NCI-H774 (cell line): ENCODE results near the gene MACC1.
"Not testable (repeated sequence)": the region's sequence is repeated elsewhere in the genome, so short reads cannot be mapped to it uniquely, and the experiment has no call there.

Experiments
- DNase-seq: peaks from one replicate; lab custom pipeline; 2025; lab: John Stamatoyannopoulos, UW

Gene MACC1

DNA sequence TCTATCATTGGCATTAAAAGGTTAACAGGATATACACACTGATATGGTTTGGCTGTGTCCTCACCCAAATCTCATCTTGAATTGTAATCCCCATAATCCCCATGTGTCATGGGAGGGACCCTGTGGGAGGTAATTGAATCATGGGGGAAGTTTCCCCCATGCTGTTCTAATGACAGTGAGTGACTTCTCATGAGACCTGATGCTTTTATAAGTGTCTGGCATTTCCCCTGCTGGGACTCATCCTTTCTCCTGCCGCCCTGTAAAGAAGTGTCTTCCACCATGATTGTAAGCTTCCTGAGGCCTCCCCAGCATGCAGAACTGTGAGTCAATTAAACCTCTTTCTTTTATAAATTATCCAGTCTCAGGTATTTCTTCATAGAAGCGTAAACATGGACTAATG lies 9.4 kb downstream of the MACC1 start:
- not testable (repeated sequence) for DNase-seq

DNA sequence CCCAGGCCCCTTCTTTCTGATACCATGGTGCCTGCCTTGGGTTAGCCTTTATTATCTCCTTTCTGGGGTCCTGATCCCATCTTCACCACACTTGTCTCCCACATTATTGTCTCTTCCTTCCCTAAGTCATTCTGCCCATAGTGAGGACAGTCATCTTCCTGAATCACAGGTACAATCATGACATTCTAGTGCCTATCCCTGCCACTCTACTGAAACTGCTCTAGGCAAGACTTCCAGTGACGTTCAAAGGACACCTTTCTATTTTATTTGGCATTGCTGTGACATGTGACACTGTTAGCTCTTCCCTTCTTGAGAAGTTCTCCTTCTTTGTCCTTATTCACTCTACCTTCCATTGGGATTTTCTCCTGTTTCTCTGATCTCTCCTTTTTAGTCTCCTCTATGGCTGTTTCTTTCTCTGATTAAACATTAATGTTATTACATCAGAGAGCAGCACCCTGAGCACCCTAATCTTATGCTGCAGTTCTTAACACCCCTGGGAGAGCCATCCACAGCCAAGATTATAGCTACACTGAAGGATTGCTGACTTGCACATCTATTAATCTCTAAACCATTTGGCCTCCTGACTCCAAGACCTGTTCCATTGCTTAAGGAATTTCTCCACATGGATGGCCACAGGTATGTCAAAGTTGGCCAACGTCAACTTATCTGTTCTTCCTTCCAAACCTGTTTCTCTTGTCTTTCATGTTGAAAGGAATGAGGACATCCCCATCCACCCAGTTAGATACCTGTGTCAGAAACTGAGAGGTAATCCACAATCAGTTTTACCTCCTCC lies 10.9 kb downstream of the MACC1 start:
- no peak for DNase-seq

DNA sequence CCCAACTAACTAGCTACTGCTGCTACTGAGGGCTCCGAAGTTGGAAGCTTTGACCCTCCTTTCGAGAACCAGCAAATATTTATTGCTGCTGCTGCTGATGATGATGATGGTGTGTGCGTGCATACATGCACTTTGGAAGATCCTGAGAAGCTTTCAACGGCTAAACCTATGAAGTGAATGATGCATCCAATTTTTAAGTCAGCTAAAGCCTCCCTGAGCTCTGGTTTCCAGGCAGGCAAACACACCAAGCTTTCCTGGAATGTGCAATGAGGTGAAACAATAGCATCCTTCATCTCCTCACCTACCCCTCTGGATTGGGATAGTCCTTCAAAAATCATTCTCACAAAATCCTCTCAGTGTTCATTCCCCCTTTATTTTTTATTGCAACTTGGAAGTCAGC lies 13.9 kb downstream of the MACC1 start:
- no peak for DNase-seq

DNA sequence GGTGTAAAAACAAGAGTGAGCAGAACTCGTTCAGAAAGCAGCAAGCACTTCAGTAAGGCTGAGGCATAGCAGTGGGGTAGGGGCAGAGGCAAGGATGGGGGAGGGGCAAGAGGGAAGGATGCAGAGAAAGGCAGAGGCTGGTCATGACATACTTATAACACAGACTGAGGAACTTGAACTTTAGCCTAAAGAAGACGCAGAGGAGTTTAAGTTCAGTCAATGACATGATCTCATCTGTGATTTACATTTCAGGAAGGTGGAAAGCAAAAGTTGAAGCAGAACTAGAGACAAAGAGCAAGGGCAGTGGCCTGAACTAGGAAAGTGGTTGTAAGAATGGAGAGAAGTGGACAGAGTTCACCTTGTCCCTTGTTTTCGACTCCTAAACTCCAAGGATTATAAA lies 15.8 kb downstream of the MACC1 start:
- no peak for DNase-seq

DNA sequence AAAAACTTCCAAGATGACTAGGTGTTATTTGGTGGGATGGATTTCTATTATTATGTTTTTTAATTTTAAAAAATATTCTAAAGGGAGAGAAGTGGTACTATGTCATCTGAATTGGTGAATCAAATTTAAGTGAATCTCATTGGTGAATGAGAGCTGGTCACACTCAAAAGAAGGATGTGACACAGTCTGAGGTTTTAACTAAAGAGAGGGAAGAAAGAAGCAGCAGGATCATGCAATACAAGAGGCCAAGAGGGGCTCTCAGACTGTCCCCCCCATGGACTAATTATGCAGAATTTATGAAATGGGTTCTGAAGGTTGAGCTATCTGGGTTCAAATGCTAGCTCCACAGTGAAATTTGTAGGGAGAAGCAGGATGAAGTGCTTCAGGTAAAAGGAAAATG lies 16.2 kb downstream of the MACC1 start:
- DNase-seq: no peak

DNA sequence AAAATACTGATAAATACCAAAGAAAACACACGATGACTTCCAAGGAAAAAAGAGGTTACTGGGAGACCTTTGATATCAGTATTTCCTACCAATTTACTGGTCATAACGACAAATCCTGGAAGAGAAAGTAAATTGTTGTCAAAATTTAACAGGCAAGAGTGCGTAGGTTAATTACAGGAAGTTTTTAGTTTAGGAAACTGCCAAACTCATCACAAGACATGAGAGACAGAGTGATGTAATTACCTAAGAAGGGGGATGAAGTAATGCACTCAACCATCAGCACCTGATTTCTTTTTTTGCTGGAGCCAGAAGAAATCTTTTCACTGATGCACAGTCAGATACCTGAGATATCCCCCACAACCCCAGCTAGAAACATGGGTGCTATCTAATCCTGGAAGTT lies 16.8 kb downstream of the MACC1 start:
- no peak for DNase-seq

DNA sequence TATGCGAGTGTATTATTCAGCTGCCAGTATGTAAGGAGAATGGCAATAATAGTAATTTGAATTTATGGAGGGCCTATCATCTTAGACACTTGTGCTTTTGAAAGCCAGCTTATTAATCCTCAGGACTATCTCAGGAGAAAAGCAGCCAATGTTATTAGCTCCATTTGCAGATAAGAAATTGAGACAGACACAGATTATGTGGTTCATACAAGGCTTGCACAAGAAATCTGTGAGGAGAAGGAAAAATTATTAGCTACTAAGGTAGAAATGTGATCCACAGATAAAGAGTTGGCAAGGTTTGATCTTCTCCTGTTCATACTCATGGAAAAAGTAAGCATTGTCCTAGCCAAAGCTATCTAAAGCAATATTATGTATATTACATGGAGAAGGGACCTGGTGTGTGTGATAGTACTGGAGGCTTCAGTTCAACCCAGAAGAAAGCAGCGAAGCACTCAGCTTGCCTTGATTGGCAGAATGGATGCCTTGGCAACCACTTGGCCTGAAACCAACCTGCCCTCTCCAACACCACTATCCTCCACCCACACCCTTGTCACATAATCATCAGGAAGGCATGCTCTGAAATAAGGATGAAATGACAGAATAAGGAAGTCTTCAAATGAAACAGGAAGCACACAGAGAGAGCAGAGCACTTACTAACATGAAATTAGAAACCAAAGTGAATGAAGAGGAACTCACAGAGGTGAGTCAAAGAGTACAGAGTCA lies 18.0 kb downstream of the MACC1 start:
- DNase-seq: peak; percentile 42

DNA sequence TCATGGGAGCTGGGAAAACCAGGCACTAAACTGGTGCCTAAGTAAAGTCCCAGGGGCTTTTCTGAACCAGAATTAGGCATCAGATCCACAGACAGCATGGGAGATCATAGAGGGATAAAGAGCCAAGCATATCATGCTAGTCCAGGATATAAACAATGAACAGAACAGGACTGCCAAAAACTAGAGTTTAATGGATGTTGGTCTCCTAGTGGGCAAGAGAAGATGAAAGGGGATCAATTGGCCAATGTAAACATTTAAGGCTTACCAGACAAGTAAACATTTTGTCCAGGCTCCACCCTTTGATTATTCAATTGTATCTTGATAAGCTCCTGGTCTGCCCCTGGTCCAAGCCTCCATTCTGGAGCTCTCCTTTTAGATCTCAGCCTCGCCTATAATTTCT lies 18.9 kb downstream of the MACC1 start:
- DNase-seq: no peak

DNA sequence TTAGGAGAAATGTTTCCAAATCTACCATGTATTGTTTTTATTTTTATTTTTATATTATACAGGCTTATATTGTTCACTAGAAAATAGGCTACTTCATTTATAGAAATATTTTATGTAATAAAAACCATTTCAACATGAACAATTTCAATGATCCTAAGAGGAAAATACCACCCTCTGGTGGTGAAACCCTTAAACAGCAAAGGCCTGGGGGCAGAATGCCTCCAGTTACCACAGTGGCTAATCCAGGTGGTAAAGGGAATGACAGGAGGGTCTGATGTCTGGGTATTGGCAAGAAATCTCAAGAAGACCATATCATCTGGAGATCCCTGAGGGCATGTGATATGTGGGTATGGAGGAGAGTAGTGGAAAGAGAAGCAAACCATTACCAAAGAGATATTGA lies 19.3 kb downstream of the MACC1 start:
- no peak for DNase-seq

DNA sequence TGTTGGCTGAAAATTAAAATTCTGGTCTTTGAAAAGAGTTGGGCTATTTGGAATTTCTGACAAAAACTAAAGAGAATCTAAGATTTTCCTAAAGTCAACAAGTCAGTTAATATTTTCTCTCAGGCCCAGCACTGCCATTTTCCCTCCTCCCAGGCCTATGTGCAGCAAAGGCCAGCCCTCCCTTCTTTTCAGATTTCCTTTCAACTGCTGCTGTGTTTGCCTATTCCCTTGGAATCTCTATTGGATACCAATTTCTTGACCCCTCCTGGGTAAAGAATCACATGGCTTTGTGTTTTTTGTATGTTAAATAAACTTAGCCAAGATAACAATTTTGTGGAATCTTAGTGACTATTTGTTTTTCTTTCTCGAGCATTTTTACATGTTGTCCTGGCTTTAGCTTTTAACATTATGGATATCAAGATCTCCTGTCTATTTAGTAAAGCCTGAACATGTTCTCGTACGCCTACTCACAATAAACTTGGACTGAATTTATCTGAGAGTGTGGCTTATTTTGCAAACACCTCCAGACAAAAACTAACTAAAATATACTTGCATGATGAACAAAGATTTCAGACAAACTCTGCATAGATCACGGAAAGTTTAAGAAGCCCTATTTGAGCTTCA lies 19.9 kb downstream of the MACC1 start:
- DNase-seq: no peak

DNA sequence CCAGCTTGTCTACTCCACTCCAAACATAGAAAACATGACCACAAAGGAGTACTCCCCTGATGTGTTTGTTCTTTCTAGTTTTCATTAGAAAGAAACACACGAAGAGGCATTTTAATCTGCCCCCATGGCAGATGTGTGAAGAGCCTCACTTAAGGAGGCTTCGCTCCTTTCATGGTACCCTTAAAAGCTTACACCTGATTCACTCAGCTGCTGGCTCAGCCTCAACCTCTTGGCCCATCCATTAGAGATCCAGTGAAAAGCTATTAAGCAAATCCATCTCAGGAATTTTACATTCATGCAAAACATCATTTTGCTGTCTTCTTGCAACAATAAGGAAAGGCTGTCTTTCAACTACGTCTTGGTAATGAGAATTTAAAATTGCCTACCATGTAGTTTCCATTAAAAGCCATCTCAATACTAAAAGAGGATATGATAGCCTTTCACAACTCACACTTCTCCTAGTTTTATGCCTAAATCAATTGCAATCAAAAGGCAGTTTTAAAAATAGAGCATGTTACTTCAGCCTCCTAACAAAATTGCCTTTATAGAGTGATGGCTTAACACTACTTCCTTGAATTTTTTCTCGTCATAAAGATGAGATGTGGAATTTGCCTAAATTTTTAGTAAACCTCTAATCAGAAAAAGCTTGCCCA lies 22.7 kb downstream of the MACC1 start:
- DNase-seq: no peak

DNA sequence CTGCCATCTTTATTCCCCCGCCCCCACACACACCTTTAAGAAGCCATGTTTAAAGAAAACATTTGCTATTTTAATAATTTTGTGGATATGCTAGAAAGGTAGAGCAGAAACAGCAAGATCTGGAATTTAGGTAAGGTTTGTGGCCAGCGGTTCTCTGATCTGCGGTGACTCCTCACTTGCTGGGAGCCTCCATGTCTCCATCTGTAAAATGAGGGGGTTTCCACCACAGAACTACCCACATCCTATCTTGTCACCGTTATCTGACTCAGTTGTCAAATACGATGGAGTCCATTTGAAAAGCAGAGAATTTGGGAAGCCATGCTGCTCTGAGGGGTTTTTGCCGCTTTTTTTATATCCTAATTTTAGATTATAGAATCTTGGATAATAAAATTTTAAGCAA lies 23.3 kb downstream of the MACC1 start:
- no peak for DNase-seq

DNA sequence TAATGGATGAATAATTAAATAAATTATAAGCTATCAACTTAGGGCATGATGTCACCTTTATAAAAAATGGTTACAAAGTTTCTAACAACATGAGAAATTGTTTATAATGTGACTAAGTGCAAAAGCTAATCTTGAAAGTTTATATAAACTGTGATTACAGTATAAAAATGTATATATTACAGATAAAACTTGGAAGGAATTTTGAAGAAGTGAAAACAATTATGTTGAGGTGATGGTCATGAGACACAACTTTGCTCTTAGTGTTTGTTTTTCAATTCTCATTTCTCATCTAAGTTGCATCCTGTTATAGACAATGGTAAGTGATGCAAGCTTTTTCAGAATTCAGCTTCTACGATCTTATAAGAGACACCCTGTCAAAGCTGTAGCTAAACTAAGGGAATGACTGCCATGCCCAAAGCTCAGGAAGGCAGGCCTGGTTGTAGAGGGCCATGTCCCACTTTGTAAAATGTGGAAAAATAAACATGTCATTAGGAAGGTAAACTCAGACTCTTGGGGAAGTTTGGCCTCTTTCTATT lies 23.9 kb downstream of the MACC1 start:
- no peak for DNase-seq

DNA sequence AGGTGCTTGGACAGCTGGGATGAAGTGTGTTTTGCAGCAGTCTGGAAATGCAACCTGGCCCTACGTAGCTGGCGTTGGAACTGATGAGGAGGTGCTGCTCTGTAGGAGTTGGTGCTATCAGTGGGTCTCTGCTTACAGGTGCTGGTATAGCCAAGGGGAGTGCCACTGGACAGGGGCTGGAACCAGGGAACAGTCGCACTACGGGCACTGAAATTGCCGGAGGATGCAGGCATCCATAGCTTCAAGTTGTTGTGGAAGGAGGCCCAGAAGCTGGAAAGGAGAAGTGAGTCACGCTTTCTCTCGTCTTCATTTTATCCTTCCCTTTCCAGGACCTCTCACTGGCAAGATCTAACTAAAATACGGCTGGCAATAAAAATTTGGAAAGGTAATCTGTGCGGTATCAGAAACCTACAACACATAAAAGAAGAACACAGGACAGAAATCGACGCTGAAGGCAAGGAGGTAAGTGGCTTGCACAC lies 25.8 kb downstream of the MACC1 start:
- DNase-seq: no peak

DNA sequence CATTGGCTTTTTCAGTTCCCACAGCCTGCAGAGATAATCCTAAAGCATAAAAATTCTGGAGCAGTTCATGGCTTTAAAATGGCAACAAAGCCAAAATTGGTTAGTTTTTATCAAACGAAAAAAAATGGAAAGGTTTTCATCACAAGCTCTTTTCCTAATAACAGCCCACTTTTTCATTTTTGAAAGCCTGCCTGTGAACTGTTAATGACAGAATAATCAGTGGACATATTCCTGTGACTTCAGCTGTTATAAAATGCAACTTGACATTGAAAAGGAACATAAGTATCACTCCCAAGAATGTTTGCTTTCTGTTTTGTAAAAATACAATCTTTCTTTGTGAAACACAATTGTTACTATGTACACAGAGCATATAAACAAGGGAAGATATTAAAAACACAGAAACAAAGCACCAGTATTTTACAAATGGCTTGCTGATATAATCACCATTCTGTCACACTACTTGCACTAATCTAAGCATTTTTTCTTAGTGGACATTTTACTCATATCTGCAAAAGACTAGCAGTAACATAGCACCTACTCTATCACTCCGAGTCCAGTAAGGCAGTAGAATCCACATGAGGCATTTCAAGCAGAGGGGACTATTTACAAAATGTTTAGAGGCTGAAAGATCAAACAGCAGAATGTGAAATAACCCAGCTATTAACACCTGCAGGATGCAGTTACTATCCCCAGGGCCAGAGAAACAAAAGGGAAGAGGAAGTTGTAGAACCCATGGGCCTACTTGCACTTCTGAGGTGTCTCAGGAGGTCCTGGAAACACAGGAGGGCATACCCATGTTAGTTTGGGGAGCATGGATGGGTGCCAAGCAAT lies 26.4 kb downstream of the MACC1 start:
- peak; percentile 35 for DNase-seq

DNA sequence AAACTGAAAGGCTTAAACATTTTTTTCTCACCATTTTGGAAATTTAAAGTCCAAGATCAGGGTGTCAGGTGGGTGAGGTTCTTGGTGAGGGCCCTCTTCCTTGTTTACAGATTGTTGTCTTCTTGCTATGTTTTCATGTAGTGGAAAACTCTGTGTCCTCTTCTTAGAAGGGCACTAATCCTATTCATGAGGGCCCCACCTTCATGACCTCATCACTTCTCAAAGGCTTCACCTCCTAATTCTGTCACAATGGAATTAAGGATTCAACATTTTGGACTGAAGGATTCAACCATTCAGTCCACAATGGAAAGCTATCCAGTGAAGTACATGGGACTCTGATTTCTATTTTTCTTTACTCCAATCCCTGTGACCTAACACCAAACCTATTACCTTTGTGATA lies 27.3 kb downstream of the MACC1 start:
- no peak for DNase-seq

DNA sequence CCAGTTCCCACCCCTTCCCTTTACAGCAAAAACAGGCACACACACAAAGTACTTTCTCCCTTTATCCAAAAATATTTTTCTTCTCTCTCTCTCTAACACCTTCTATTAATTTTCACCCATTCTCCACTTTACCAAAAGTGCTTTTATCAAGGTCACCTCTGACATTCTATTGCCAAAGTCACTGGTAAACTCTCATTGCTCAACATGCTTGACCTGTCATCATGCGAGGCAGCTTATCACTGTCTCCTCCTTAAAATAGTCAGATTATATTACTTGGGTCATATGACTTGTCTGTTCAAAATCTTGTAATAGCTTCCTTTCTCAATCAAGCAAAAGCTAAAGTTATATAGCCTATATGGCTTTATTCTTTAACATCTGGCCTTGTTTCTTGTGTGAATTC lies 28.6 kb downstream of the MACC1 start:
- DNase-seq: no peak

DNA sequence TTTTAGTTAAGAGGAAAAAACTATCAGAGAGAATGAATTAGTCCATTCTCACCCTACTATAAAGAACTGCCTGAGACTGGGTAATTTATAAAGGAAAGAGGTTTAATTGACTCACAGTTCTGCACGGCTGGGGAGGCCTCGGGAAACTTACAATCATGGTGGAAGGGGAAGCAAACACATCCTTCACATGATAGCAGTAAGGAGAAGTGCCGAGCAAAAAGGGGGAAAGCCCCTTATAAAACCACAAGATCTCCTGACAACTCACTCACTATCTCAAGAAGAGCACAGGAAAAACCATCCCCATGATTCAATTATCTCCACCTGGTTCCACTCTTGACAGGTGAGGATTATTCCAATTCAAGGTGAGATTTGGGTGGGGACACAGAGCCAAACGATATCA lies 29.3 kb downstream of the MACC1 start:
- DNase-seq: not testable (repeated sequence)

DNA sequence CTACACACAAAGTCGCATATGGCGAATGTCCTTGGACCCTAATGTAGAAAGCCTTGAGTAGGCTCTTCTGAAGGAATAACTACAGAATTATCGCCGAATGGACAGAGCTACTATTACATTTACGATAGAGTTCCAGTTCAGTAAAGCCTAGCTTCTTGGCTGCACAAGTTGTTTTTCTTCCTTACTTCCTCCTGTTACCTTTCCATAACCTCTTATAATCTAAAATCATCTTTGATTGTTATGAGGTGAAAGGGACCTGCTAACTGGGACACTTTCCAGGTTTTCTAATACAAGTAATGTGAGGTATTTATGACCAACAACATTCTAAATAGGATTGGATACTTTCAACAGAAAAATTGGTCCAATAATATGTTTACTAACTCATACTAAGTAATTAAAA lies 31.2 kb downstream of the MACC1 start:
- no peak for DNase-seq

DNA sequence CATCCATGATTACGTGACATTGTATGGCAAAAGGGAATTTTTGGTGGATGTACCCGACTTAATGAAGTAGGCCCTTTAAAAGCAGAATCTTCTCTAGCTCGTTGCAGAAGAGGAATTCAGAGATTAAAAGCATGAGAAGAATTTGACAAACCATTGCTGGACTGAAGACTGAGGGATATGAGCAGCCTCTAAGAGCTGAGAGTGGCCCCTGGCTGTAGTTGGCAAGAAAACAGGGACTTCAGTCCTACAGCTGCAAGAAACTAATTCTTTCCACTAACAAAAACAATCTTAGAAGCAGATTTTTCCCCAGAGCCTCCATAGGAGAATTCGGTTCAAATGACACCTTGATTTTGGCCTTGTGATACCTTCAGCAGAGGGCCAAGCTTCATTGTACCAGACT lies 34.1 kb downstream of the MACC1 start:
- no peak for DNase-seq

DNA sequence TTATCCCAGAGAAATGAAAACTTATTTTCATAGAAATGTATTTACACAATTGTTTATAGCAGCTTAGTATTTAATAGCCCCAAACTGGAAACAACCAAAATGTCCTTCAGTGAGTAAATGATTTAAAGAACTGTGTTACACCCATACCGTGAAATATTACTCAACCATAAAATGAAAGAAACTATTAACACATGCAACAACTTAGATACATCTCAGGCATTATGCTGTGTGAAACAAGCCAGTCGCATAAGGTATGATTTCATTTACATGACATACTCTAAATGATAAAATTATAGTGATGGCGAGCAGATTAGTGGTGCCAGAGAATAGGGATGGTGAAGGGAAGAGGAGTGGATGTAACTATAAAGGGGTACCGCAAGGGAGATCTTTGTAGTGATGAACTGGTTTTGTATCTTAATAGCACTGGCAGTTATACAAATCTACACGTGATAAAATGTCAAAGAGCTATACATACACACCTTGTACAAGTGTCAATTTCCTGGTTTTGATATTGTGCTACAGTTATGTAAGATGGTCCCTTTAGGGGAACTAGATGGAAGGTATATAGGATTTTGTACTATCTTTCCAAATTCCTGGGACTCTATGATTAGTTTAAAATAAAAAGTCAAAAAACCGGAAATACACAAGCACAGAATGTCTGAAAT lies 40.5 kb downstream of the MACC1 start:
- no peak for DNase-seq
